ENCODE data around the gene LRCH1.

Gene LRCH1

DNA sequence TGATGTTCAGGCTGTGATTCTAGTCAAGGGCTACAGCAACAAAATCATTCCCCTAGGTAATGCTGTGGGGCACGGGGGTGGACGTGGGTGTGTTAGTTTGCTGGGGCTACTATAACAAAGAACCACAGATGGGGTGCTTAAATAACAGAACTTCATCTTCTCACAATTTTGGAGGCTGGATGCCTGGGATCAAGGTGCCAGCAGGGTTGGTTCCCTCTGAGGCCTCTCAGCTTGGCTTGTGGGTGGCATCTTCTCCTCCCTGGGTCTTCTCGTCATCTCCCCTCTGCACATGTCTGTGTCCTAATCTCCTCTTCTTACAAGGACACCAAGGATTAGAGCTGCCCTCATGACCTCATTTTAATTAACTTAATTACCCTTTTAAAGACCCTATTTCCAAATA is 129.0 kb downstream of the LRCH1 start:
- TF ChIP-seq, protein P1, sequence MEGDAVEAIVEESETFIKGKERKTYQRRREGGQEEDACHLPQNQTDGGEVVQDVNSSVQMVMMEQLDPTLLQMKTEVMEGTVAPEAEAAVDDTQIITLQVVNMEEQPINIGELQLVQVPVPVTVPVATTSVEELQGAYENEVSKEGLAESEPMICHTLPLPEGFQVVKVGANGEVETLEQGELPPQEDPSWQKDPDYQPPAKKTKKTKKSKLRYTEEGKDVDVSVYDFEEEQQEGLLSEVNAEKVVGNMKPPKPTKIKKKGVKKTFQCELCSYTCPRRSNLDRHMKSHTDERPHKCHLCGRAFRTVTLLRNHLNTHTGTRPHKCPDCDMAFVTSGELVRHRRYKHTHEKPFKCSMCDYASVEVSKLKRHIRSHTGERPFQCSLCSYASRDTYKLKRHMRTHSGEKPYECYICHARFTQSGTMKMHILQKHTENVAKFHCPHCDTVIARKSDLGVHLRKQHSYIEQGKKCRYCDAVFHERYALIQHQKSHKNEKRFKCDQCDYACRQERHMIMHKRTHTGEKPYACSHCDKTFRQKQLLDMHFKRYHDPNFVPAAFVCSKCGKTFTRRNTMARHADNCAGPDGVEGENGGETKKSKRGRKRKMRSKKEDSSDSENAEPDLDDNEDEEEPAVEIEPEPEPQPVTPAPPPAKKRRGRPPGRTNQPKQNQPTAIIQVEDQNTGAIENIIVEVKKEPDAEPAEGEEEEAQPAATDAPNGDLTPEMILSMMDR (IDR thresholded peaks at IDR 0.05; ENCODE audit: low read depth, low read length), result no peak
- Histone ChIP-seq H3K27me3 (no peaks in the 10 kb centered on the region), H3K4me1 (peaks cover 60% of the 10 kb centered on the region), H3K9me3 (no peaks in the 10 kb centered on the region), H3K4me3 (ENCODE audit: low read depth, low read length) (no peak overlapping the region), H3K36me3 (peaks cover 11% of the 10 kb centered on the region; the same call in 1 of the 2 replicates)
- no peak for DNase-seq

DNA sequence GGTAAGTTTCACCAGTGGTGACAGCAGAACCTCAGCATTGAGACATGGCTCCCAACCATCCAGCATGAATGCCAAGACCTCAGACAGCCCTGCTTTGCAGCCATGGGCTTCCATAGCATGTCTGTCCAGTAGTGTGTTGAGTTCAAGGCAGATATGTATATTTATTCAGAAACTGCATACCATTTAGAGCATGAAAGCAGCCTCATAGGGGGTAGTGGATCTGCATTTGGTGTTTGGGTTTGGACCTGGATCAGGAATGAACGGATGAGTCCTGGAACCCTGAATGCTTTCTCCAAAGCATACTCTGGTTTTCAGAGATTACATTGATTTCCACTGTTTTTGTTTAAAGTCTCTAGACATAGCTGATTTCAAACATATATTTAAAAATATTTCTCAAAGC is 129.7 kb downstream of the LRCH1 start:
- H3K36me3 ChIP-seq, result peaks cover 11% of the 10 kb centered on the region; the same call in 1 of the 2 replicates
- H3K4me3 ChIP-seq (ENCODE audit: low read depth, low read length), result no peak overlapping the region
- no peaks in the 10 kb centered on the region for H3K9me3 ChIP-seq
- H3K27me3 ChIP-seq, result no peaks in the 10 kb centered on the region
- TF ChIP-seq, protein P1 (IDR thresholded peaks at IDR 0.05; ENCODE audit: low read depth, low read length), result no peak
- no peak for DNase-seq
- H3K4me1 ChIP-seq, result peaks cover 67% of the 10 kb centered on the region

DNA sequence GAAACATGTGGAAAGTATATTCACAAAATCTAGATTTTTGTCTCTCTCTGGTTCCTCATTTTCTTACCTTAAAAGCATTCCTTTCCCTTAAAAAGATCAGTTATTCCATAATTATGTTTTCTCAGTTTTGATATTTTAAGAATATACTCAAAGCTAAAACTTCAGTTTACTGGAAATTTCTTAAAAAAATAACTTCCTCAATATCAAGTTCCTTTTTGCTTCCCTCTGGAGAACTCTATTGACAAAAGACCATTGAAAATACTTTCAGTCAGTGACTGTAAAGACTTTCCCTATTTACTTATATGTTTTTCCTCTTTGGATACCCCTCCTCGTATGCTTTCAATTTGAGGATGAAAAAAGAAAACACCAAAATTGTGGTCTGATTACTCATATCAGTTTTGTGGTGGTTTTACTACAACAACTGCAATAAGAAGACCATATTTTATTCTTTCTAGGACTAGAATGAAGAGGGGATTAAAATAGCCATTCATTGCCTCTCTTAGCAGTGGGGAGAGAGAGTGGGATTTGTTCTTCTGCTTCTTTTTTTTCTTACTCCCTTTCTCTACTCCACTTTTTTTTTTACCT is 130.8 kb downstream of the LRCH1 start:
- no peak overlapping the region for H3K4me3 ChIP-seq (ENCODE audit: low read depth, low read length)
- no peaks in the 10 kb centered on the region for H3K27me3 ChIP-seq
- peaks cover 21% of the 10 kb centered on the region for H3K36me3 ChIP-seq
- peaks cover 63% of the 10 kb centered on the region for H3K4me1 ChIP-seq
- DNase-seq, result no peak
- TF ChIP-seq, protein P1 (IDR thresholded peaks at IDR 0.05; ENCODE audit: low read depth, low read length), result no peak
- H3K9me3 ChIP-seq, result no peaks in the 10 kb centered on the region

DNA sequence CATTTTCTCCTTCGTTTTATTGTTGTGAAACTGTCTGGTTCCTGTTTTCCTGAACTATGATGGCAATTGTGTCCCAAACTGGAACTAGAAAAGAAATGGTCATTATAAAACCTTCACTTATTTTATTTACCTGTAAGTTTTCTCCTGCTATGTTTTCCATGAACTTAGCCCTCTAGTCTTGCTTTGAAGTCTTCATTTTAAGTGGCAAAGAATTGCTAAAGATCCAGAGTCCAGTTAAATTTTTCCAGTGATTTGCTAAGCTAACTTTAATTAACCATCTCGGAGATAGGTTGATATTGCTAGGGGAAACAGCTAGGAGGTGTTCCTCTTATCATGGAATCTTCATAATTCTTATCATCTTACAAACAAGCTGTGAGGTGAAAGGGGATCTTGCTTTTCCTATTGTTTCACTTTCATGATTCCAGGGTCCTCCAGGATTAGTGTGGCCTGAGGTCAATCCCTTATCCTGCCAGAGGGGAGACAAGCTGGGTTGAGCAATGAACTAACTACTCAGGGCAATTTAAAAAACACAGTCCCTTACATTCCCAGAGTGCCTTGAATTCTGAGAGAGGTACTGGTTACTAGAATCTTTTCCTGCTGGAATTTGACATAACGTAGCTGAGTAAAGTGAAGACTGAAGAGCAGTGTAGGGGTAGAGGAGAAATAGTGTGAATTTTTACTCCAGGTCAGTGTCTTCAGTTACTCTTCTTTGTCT is 131.5 kb downstream of the LRCH1 start:
- TF ChIP-seq, protein P1 (IDR thresholded peaks at IDR 0.05; ENCODE audit: low read depth, low read length), result peak; percentile 21; the same call in 1 of the 2 replicates
- no peak overlapping the region for H3K4me3 ChIP-seq (ENCODE audit: low read depth, low read length)
- H3K9me3 ChIP-seq, result no peaks in the 10 kb centered on the region
- no peak for DNase-seq
- H3K36me3 ChIP-seq, result peaks cover 24% of the 10 kb centered on the region
- peaks cover 63% of the 10 kb centered on the region for H3K4me1 ChIP-seq
- no peaks in the 10 kb centered on the region for H3K27me3 ChIP-seq

DNA sequence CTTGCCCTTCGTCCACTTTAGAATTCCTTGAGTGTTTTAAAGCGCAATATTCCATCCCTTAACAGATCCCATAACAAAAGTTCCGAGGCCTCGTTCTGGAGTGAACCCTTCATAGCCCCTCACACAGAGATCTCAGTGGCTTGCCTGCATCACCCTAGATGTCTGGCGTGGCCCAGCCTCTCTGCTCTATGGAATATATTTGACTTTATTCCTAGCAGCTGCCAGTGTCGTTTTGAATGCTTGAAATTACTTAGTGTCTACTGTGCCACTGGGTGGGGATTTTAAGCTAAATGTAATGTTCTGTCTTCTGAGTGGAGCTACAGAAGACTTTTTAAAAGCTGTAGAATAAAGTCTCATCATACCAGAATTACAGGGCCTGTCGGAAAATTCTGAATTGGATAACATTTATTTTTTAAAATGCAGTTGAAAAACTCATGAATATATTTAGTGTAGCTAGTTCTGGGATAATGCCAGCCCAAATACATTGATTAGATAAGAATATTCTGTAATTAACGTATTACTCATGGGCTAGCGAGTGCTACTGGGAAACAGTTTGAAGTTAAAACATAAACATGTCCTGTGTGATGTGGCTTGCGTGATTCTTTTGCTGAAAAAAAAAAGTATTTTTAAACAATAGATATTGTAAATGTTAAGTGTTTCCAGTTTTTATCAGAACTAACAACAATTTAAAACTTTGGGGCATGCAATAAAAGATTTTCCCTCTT is 132.2 kb downstream of the LRCH1 start:
- Histone ChIP-seq H3K4me3 (ENCODE audit: low read depth, low read length) (no peak overlapping the region), H3K9me3 (no peaks in the 10 kb centered on the region), H3K27me3 (no peaks in the 10 kb centered on the region), H3K4me1 (peaks cover 61% of the 10 kb centered on the region), H3K36me3 (peaks cover 29% of the 10 kb centered on the region)
- TF ChIP-seq, protein P1 (IDR thresholded peaks at IDR 0.05; ENCODE audit: low read depth, low read length), result no peak
- no peak for DNase-seq

Data from BE2C (cell line).